ENCODE data around the gene CAMK2A. TPM values are rescaled to one million over a fixed set of nuclear protein-coding genes. Genes with fewer than 3 reads are reported as not detected.

CAMK2A gene
- total and polyA plus RNA-seq, 5 donors, result 8.0 to 18.4 (median 15.4) TPM

DNA sequence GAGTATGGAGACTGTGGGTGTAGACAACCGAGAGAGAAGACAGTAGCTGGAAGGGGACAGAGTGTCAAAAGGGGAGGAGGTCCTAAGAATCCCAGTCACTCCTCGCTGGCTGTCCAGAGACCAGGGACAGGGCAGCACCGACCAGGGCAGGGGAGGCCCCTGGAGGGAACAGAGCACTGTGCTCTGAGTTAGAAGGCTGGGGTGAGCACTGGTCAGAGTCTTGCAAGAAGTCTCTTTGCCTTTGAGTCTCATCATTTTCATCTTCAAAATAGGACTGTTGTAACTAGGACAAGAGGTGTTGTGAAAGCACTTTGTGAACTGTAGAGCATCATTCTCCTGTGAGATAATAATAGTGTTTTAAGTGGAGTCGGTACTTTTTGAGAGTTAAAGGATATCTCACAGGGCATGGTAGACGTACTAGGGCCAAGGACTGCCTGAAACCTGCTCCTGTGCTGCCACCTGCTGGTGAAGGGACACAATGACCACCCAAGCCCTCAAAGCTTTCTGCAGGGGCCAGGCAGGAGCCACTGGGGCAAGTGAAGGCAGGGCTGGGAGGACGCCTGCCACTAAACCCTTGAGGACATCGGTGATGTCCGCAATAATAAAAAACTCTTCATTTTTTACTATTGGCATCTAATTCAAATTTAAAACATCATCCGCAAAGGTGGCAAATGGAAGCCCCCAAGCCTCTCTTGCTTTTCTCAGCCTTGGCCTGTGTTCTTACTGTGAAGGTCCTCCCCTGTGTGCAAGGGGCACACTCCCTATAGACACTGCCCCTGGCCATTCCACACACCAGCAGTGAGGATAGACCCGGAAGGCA lies 71.5 kb downstream of the CAMK2A start:
- no peak overlapping the region for H3K27ac ChIP-seq (ENCODE audit: low read length)
- 28% methylated on average over 10 of the region's 10 CpGs for WGBS
- intact Hi-C loops (cut with DNase I), result loop anchor here (1.0 to 10.0 kb wide), 5 partner anchors 53 to 87 kb away; partner anchors contain the start of gene CDX1 (in 1 of the 4)
- DNase-seq, result peak; percentile 82 to 90 (median 89)
- no peak overlapping the region for H3K4me3 ChIP-seq (ENCODE audit: low read length)
- no peaks in the 10 kb centered on the region for H3K27me3 ChIP-seq (ENCODE audit: control insufficient read depth, insufficient read depth)
- ATAC-seq, result peak; percentile 79
- no peaks in the 10 kb centered on the region for H3K9me3 ChIP-seq (ENCODE audit: control insufficient read depth, low read length)
- peaks cover 2% of the 10 kb centered on the region for H3K4me1 ChIP-seq (ENCODE audit: control insufficient read depth, insufficient read depth, low read length)

DNA sequence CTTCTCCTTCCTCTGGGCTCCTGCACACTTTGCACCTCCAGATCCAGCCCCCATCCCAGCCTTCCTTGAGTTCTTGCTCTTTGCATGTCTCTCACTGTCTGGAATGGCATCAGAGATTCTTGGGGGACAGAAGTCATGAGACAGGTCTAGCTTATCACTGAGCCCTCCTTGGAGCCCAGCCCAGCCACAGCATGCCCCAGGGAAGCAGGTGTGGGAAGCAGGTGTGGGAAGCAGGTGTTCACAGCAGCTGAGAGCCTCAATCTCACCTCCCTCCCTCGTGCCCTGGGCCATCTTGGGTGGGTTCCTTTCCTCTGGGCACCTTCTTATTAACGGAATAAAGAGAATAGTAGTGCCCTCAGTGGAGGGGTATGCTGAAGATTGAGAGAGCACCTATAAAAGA lies 72.5 kb downstream of the CAMK2A start:
- H3K27me3 ChIP-seq (ENCODE audit: control insufficient read depth, insufficient read depth), result no peaks in the 10 kb centered on the region
- H3K4me1 ChIP-seq (ENCODE audit: control insufficient read depth, insufficient read depth, low read length), result peaks cover 2% of the 10 kb centered on the region
- ATAC-seq (no peak), DNase-seq (no peak)
- intact Hi-C loops (cut with DNase I), result loop anchor here in 3 of 4 donors (5.0 to 10.0 kb wide), 3 partner anchors 52 to 85 kb away; partner anchors contain the start of gene CDX1 (in 1 of the 3)
- no peaks in the 10 kb centered on the region for H3K9me3 ChIP-seq (ENCODE audit: control insufficient read depth, low read length)
- WGBS, result 86% methylated on average over 2 of the region's 2 CpGs
- H3K4me3 ChIP-seq (ENCODE audit: low read length), result no peak overlapping the region
- no peak overlapping the region for H3K27ac ChIP-seq (ENCODE audit: low read length)

DNA sequence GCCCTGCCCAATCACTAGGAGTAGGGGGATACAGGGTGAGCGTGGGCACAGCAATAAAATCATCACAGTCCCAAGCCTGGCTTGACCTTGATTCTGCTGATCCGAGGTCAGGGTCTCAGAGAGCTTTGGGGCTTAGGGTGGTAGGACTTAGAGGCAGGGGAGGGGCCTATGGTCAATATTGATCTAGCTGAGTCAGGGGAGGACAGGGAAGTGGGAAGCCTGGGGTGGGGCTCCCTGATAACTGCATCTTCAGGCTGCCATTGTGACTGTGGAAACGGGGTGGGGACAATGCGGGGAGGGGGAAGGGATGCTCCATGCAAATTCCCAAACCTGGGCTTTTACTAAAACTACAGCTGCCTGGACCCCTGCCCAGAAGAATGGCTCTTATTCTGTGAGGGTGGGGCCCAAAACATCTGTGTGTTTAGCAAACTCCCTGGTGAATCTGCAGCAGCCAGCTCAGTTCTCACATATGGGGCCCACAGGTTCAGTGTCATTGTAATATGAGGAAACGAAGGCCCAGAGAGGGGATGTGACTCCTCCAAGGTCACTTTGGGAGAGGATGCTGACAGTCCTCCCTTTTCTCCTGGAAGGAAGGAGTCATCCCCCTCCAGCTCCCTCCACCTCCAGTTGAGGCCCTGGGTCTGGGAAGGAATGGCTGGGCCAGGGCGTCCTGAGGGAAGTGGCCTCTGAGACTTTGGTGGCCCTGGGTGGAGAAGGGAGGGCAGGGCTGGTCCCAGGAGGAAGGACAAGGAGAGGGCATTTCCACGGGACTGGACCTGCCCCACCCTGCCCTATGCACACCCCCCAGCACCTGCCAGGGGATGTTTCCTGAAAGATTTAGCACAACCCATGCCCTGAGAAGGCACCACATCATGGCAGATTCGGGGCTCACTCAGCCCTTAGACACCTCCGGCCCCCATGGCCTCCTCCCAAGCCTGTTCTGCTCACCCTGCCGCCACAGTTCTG lies 73.3 kb downstream of the CAMK2A start:
- Histone ChIP-seq H3K4me1 (ENCODE audit: control insufficient read depth, insufficient read depth, low read length) (peaks cover 2% of the 10 kb centered on the region), H3K27ac (ENCODE audit: low read length) (no peak overlapping the region), H3K9me3 (ENCODE audit: control insufficient read depth, low read length) (no peaks in the 10 kb centered on the region), H3K27me3 (ENCODE audit: control insufficient read depth, insufficient read depth) (no peaks in the 10 kb centered on the region), H3K4me3 (ENCODE audit: low read length) (no peak overlapping the region)
- intact Hi-C loops (cut with DNase I), result loop anchor here in 3 of 4 donors (5.0 to 10.0 kb wide), 3 partner anchors 51 to 84 kb away; partner anchors contain the start of gene CDX1 (in 1 of the 3)
- 76% methylated on average over 10 of the region's 10 CpGs for WGBS
- ATAC-seq (peak in 1 of 2 donors; percentile 56), DNase-seq (peak in 1 of 3 donors; percentile 30)

DNA sequence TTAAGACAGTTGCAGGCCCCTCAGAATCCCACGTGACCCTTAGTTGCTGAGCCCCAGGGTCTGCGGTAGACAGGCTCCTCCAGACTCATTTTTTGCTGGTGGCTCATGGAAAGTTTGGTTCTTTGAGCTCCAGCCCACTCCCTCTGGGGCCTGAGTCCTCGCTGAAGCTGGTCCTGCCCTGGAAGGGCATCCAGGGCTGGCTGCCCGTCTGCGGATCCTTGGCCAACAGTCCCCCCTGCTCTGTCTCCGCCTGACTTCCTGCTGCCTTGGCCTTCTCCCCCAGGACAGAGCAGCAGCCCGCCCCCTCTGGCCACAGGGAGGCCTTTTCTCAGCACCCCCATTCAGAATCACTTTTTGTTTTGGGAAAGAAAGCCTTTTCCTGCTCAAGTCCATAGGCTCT lies 75.3 kb downstream of the CAMK2A start:
- H3K9me3 ChIP-seq (ENCODE audit: control insufficient read depth, low read length), result no peaks in the 10 kb centered on the region
- DNase-seq (peak; percentile 69 to 88 (median 85)), ATAC-seq (peak; percentile 46 to 53)
- no peaks in the 10 kb centered on the region for H3K27me3 ChIP-seq (ENCODE audit: control insufficient read depth, insufficient read depth)
- no peak overlapping the region for H3K4me3 ChIP-seq (ENCODE audit: low read length)
- 38% methylated on average over 7 of the region's 7 CpGs for WGBS
- H3K27ac ChIP-seq (ENCODE audit: low read length), result peak overlapping the region; percentile 7
- intact Hi-C loops (cut with DNase I), result loop anchor here in 1 of 4 donors (10.0 kb wide), 1 partner anchor 49 kb away; the partner anchor contains the start of gene CDX1
- H3K4me1 ChIP-seq (ENCODE audit: control insufficient read depth, insufficient read depth, low read length), result peaks cover 2% of the 10 kb centered on the region

DNA sequence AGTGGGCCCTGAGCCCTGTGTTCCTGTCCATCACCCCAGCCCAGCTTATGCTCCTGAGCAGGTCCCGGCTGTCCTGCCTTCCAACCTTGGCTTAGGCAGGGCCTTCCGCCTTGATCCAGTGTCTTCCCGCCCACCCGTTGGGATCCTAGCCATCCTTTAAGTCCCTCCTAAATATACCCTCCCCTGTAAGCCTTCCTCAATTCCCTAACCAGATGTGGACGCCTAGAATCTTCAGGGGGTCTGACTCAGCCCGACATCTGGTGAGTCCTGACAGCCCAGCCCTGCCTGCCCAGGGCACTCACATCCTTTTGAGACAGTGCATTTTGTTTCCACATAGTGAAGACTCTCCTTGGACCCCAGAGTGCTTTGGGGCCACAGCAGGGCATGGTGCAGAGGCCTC lies 76.0 kb downstream of the CAMK2A start:
- ATAC-seq (peak in 1 of 2 donors; percentile 8), DNase-seq (peak in 1 of 3 donors; percentile 39)
- Histone ChIP-seq H3K27me3 (ENCODE audit: control insufficient read depth, insufficient read depth) (no peaks in the 10 kb centered on the region), H3K4me3 (ENCODE audit: low read length) (no peak overlapping the region), H3K4me1 (ENCODE audit: control insufficient read depth, insufficient read depth, low read length) (peaks cover 2% of the 10 kb centered on the region), H3K9me3 (ENCODE audit: control insufficient read depth, low read length) (no peaks in the 10 kb centered on the region), H3K27ac (ENCODE audit: low read length) (no peak overlapping the region)
- intact Hi-C loops (cut with DNase I), result loop anchor here in 1 of 4 donors (10.0 kb wide), 1 partner anchor 49 kb away; the partner anchor contains the start of gene CDX1
- 72% methylated on average over 6 of the region's 6 CpGs for WGBS

DNA sequence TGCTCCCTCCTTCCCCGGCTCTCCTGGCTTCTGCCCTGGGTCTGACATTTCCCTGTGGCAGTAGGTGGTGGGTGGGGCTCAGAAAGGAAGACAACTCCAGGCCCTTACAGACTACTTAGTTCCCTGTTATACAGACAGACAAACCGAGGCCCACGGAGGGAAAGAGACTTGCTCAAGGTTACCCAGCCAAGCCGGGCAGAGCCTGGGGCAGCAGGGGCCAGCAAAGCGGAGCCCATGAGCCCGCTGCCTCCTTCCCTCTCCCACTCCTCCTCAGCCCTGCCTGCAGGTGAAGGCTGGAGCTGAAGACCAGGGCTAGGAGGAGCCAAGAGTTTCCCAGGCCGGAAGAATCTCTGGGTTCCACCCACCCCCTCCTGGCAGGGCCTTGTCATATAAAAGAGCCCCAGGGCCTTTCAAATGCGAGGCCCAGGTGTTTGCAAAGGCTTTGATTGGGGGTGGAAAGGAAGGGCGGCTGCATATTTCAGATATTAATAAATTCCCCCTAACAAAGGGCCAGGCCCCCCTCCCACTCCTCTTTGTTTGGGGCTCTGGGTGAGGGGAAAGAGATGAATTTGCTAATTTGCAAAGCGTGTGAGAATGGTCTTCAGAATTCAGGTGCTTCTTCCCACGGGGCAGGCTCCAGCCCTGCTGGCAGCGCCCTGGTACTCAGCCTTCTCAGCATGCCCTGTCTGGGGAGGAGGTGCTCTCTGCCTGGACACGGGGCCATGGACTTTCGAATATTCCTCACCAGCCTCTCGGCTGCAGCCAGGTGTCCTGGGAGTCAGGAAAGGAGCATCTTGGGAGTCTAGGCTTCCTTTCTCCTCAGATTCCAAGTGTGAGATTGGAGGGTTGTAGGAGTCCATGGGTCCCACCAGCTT lies 78.2 kb downstream of the CAMK2A start:
- 84% methylated on average over 15 of the region's 15 CpGs for WGBS
- DNase-seq (no peak), ATAC-seq (no peak)
- intact Hi-C loops (cut with DNase I), result loop anchor here in 1 of 4 donors (10.0 kb wide), 1 partner anchor 47 kb away; the partner anchor contains the start of gene CDX1
- Histone ChIP-seq H3K4me1 (ENCODE audit: control insufficient read depth, insufficient read depth, low read length) (peaks cover 2% of the 10 kb centered on the region), H3K27me3 (ENCODE audit: control insufficient read depth, insufficient read depth) (no peaks in the 10 kb centered on the region), H3K4me3 (ENCODE audit: low read length) (no peak overlapping the region), H3K27ac (ENCODE audit: low read length) (no peak overlapping the region), H3K9me3 (ENCODE audit: control insufficient read depth, low read length) (no peaks in the 10 kb centered on the region)

DNA sequence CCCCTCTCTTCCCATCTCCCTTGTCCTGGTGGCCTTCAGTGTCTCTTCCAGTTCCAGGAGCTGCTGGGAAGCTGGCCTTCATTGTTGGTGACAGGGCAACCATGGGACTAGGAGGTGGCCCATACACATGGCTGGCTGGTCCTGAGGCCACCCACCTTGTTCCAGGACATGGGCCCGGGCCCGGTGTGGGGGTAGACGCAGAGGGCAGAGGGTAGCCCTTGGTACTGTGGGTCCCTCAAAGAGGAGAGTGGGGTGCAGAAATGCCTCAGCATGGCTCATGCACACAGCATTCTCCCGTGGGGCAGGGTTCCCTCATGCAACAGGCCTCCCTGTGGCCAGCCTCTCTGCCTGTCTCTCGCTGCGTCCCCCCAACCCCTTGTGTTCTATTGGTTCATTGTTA lies 78.9 kb downstream of the CAMK2A start:
- intact Hi-C loops (cut with DNase I), result loop anchor here in 1 of 4 donors (10.0 kb wide), 1 partner anchor 46 kb away; the partner anchor contains the start of gene CDX1
- 80% methylated on average over 6 of the region's 6 CpGs for WGBS
- no peak for DNase-seq
- Histone ChIP-seq H3K4me1 (ENCODE audit: control insufficient read depth, insufficient read depth, low read length) (peaks cover 2% of the 10 kb centered on the region), H3K27ac (ENCODE audit: low read length) (no peak overlapping the region), H3K9me3 (ENCODE audit: control insufficient read depth, low read length) (no peaks in the 10 kb centered on the region), H3K4me3 (ENCODE audit: low read length) (no peak overlapping the region), H3K27me3 (ENCODE audit: control insufficient read depth, insufficient read depth) (no peaks in the 10 kb centered on the region)
- no peak for ATAC-seq

DNA sequence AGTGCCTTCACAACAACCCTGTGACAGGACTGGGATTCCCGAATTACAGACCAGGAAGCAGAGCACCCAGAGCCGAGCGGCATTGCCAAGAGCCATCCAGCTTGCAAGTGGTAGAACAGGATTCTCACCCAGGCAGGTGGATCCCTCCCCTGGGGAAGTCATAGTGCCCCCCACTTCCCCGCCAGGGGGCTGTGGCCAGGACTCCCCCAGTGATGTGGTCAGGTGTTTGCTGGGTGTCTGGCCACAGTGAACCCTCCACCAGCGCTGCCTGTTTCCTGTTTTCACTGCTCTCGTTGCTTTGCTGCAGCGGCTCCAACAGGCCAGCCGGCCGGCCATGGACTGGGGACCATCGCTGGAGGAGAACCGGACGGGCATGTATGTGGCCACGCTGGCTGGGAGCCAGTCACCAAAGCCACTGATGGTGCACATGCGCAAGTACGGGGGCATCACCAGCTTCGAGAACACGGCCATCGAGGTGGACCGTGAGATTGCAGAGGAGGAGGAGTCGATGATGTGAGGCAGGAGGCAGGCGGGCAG lies 80.4 kb downstream of the CAMK2A start:
- ATAC-seq, result no peak
- Histone ChIP-seq H3K27ac (ENCODE audit: low read length) (no peak overlapping the region), H3K27me3 (ENCODE audit: control insufficient read depth, insufficient read depth) (no peaks in the 10 kb centered on the region), H3K4me1 (ENCODE audit: control insufficient read depth, insufficient read depth, low read length) (no peaks in the 10 kb centered on the region), H3K4me3 (ENCODE audit: low read length) (no peak overlapping the region), H3K9me3 (ENCODE audit: control insufficient read depth, low read length) (no peaks in the 10 kb centered on the region)
- WGBS, result 67% methylated on average over 21 of the region's 21 CpGs
- no peak for DNase-seq
- intact Hi-C loops (cut with DNase I), result no loop called here

DNA sequence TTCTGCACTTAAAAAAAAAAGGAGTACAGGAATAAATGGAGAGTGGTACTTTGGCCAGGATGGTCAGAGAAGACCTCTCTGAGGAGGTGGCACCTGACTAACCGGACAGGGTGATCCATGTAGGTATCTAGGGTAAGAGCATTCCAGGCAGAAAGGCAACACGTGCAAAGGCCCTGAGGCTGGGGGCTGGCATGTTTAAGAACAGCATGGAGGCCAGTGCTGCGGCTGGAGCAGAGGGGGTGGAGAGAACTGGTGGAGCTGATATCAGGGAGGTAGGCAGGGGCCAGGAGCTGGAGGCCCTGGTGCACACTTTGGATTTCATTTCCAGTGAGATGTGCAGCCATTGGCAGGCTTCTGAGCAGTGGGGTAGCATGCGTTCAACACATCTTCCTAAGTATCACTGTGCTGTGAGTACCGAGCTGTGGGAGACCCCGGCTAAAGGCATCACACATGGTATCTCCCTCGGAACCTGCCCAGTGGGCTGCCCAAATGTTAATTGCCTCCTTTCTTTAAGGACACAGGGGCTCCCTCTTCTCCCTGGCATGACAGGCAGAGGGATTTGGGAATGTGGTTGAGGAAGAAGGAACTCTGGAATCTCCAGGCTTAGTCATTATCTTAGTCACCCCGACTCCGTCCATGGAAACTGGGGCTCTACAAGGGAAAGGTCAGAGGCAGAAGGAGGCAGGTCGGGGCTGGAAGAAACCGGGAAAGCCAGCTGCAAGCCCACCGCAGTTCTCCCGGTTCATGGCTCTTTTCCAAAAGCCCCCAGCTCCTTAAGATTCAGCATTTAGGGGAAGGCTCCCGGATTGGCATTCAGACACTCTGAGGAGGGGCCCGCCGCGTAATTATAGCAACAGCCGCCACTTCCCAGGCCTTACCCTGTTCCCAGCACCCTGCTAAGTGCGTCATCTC lies 81.1 kb downstream of the CAMK2A start:
- peak; percentile 3 to 22 for ATAC-seq
- intact Hi-C loops (cut with DNase I), result no loop called here
- WGBS, result 77% methylated on average over 19 of the region's 19 CpGs

More for the DNA sequence above, 81.1 kb downstream of the CAMK2A start:
- Histone ChIP-seq H3K4me1 (ENCODE audit: control insufficient read depth, insufficient read depth, low read length) (no peaks in the 10 kb centered on the region), H3K4me3 (ENCODE audit: low read length) (no peak overlapping the region), H3K9me3 (ENCODE audit: control insufficient read depth, low read length) (no peaks in the 10 kb centered on the region), H3K27me3 (ENCODE audit: control insufficient read depth, insufficient read depth) (no peaks in the 10 kb centered on the region), H3K27ac (ENCODE audit: low read length) (no peak overlapping the region)
- peak in 1 of 3 donors; percentile 51 for DNase-seq

Measured in right cardiac atrium (tissue), 5 donors.